COLO668 (cell line): ENCODE results near the gene PARD3B.

Source experiments
- DNase-seq: peaks from one replicate; lab custom pipeline; 2025; ENCODE audit not compliant: unreplicated experiment; lab: John Stamatoyannopoulos, UW

PARD3B gene

DNA sequence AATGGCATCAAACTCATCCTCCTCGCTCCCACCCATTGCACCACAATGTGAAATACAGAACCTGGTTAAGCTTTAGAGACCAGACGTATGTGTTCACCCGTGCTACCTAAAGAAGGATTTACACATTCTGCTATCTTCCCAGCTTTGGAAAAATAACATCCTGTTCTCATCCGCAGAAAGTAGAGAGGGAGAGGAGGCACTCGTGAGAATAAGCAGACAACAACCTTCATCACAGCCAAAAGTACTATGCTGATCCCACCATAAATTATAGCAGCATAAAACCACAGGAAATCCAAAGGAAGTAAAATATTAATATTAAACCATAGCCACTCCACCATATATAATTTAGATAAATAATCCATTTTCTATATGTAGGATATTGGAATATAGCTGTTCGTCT, 1025.4 kb downstream of the PARD3B start:
- DNase-seq = no peak

DNA sequence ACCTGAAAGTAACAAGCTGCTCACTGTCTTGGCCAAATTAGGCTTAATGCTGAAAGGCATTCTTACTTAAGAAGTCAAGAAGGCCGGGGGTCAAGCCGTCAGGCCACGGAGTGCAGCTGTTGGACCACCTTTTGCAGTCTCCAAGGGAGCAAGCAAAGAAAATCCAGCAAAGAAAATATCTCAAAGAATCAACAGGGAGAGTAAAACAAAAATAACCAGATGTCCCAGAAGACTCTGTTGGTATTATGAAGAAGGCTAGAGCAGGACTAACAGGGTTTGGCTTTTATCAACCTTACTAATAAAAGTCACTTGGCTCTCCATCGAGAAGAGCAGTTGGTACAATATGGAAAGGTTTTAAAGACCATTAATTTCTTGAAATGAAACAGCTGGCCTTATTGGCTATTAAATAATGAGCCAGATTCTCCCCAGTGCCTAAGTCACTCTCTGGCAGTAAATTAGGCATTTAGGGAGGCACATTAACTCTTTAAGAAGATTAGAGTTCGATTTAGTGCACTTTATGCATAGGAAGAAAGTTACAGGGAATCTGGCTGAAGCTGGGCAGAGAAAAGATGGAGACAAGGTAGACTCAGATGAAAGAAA, 1026.2 kb downstream of the PARD3B start:
- no peak for DNase-seq

DNA sequence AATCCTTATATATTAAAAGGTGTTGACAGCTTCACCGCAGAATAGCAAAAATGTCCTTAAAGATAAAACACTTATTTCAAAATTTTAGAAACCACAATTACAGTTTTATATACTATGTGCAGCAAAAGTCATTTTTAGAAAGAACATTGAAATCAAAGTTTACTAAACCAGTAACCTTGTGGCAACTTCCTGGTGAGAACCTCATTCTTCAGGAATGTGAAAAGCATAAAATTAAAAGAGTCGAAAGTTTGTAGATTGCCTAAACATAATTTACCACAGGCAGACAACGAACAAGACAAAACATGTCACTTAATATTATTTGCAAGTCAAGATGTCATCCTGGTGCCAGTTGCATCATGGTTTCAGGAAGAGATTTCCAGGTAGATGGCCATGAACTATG, 1028.7 kb downstream of the PARD3B start:
- DNase-seq = no peak

DNA sequence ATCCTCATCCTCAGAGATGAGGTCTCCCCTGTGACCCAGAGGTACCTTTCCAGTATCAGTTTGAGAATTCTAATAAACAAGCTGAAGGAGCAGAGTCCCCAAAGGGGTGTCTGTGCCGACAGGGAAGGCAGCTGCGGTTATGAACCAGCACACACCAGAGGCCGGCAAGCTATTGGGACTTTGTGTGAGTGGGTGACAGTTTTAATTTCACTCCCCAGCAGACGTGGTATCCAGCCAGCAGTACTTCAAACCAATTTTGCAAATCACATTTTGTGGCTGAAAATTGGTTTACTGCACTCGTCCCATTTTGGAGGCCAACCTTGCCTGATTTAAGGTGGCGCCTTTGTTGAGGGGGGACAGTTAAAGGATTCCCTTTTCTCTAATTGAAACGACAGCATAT, 1034.1 kb downstream of the PARD3B start:
- no peak for DNase-seq

DNA sequence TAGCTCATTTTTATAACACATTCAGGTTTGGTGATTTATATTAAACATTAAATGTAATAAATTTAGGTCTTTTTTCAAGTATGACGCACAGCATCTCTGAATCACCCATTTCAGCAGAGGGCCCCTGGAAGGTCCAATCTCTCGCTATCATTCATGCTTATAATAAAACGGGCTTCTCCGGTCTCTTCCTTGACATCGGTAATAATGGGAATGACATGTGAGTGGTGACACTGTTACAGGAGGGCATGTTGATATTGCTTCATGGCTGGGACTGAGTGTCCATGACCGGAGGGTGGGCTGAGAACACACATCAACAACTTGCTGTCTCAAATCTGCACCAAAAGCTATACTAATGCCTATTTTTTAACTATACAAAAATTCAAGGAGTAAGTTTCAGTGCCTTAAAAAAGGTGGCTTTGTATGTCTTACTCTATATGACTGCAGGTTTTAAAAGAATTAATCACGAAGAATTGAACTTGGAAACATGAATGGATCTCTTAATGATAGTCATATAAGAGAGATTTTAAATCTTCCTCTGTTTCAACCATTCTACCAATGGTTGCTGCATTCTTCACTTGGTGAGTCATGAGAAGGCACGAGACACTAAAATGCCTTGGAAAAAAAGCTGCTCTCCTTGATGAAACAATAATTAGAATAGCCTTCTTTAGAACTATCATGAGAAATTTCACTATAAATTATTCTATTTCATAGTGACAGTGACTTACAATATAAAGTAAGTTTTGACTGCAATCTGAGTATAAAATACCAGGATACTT, 1035.1 kb downstream of the PARD3B start:
- no peak for DNase-seq

DNA sequence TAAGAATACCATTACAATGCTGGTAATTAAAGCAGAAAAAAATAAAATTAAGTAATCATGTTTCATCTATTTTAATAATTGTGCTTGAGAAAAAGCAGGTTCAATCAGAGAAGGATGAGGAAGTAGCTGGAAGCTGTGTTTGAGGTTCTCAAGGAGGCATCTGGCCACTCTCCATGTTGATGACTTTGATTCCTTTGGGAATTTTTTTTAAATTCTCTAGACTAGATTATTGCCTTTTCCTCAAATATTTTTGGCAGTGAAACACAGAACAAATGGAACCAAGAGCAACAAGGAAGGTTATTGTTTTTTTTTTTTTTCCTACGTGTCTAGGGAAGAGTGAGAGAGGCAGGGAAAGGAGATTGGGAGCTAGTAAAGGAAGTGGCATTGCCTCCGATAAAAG, 1037.1 kb downstream of the PARD3B start:
- no peak for DNase-seq

DNA sequence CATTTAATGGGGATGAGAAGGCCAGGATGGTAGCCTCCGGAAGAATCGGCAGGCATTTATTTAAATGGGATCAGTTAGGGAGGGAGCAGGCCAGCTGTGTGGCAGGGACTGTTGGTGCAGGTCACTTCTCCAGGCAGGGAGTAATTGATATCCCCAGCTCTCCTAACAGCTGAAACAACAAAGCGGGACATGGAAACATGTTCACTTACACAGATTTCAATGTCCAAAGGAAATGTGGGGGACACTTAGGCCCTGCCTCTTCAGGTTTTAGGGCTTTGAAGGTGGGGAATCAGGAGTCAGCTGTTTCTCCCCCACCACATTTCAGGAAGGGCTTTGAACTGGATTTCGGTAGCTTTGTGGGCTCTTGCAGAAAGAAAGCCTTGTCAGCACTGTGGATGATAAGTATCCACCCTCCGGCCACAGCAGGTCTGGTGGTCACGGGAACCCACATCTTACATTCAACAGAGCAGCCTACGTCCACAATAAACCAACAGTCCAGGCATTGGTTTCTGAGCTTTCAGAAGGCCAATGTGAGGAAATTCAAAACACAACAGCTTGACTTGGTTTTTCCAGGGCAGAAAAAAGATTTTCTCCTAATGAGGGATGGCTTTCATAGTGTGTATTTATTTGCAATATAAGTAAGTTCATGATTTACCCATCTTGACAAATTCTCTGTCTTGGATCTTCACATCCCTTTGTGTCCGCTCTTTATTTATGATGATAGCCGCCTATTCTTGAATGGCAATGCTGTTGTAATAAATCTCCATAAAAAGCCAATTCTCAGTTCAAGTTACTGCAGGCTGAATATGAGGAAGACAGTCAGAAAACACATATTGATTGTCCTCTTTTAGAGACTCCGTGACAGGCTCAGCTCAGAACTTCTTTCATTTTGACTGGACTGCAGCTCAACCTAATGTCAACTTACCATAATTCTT, 1040.4 kb downstream of the PARD3B start:
- peak; percentile 11 for DNase-seq

DNA sequence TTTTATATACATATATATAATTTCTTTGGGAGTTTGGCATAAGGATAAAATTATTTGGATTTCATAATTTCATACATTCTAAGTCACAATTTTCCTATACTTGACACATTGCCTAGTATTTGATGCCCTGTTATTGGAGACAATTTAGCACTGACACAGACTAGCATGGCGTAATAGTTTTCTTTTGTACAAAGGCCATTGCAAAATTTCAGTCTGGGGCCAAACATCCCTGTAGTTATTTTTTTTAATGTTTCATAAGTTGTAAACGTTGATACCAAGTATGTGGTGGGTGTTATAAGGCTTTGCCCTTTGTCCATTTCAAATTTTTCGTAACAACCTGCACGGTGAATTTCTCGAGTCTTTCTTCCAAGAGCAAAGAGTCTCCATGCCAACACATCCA, 1041.4 kb downstream of the PARD3B start:
- DNase-seq = no peak

DNA sequence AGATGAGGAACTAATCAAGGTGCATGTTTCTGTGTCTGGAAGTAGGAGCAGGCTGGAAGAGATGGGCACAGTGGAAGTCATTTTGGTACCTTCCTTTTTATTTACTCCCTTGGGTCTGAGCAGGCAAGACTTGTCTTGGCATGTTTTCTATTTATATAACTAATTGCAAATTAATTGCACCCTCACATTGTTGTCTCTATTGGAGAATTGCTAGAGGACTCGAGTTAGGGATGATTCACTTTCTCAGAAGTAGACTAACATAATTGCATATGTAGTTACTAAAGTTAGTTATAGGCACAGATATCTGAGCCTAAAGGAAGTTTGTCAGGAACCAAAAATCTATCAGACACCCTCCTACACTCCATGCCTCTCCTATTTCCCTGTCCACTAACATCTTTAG, 1044.2 kb downstream of the PARD3B start:
- no peak for DNase-seq

DNA sequence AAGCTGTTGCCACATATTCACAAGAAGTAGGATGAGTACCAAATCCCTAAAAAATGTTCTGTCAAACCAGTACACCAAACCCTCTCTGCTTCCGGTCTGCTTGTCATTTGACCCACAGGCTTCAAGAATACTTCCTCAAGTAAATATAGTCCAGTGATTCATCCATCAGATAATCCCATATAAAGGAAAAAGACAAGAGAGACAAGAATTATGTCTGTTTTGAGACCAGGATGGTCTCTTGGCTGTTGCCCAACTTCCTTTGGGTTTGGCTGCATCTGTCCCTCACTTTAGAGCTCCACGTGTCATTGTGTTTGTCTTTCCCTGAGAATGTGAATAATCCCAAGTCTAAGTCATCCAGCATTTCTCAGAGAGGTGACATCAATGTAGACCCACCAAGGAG, 1045.5 kb downstream of the PARD3B start:
- no peak for DNase-seq

DNA sequence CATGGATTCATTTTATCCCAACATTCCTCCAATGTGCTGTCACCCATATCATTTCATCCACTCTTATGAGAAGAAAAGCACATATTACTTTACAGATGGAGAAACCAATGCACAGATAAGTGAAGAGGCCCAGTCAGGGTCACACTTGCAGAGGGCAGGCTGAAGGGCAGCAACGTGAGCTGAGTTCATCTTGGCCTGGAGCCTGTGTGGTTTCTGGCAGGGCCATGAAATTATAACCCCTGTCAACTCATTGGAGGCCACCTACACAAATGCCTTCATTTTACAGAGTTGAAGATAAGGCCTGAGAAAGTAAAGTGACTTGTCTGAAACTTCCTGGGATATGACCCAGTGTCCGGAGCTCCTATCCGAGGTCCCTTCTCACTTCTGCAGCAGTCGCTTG, 1048.6 kb downstream of the PARD3B start:
- DNase-seq = no peak

DNA sequence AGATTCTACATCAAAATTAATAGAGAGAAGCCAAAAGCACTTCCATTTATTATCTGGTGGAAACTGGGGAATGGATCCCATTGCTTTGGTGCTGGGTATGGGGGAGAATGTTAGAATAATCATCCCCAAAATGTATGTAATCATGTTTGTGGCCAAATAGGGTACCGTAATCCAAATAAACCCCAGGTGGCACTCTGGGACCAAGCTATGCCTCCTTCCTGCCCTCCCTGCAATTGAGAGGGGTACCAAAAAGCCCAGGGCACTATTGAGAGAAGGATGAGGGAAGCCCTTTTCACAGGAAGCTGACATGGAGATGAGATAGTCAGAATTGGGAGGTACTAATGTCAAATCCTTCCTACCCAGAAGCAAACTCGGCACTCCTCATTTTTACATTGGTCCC, 1051.3 kb downstream of the PARD3B start:
- no peak for DNase-seq

DNA sequence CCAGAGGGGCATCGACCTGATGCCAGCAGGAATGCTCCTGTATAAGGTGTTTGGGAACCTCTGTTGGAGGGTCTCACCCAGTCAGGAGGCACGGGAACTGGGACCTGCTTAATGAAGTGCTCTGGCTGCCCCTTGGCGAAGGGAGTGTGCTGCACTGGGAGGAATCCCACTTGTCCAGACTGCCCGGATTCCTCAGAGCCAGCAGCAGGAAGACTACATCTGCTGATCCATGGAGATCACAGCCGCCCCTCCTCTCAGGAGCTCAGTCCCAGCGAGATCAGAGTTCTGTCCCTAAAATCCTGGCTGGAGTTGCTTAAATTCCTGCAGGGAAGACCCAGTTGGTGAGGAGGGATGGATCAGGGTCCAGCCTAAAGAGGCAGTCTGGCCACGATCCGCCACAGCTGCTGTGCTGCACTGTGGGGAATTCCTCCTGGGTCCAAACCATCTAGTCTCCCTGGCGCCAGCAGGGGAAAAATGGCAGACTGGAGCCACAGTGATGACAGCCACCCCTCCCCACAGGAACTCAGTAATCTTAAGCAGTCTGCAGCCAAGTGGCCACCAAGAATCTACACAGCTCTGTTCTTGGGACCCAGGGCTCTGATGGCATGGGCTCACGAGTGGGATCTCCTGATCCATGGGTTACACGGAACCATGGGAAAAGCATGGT, 1060.5 kb downstream of the PARD3B start:
- DNase-seq = no peak

DNA sequence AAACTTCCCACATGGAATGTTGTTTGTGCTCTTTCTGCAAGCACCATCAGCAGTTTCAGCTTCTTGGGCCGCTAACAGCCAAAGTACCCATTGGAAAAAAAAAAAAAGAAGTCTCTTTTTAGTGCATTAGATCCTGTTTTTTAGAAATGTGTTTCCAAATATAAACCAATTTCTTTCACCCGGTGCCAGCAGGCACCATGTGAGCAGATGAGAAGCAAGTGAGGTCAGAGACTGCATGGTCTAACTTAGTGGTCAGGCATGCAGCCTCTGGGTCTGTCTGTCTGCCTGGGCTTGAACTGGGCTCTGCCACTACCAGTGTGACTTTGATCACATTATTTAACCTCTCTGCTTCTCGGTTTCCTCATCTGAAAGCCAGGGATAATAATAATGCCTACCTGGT, 1061.9 kb downstream of the PARD3B start:
- DNase-seq = no peak

DNA sequence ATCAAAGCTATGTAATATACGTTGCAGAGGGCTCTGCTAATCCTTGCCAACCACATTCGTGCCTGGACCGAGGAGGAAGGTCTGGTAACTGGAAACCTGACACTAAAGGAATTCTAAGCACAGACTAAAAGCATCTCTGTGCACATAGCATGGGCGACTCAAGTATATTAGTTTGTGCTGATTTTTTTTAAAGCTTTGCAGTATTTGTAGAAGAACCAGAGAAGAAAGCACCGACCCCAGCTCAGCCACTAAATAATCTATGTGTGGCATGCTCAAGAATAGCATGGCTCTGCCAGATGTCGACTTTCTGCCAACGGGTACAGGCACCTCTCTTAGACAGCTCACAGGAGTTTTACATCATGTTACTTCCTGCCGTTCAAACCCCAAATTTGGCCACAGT, 1063.8 kb downstream of the PARD3B start:
- DNase-seq = no peak

DNA sequence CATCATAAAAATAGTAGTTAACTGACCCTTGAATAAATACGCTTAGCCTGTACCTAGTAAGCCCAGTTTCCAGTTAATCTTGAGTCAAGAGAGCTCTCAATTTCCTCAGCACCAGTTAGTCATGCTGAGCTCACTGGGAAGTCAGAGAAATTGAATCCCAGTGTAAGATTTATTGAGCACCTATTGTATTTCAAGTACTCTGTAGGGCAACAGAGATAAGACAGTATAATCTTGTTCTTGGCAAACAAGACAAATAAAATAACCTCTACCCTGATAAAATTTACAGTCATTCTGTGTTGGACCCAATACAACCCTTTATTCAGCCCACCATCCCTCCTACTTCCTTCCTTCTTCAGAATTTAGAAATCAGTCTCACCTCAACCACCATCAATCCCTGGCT, 1065.2 kb downstream of the PARD3B start:
- DNase-seq = no peak

DNA sequence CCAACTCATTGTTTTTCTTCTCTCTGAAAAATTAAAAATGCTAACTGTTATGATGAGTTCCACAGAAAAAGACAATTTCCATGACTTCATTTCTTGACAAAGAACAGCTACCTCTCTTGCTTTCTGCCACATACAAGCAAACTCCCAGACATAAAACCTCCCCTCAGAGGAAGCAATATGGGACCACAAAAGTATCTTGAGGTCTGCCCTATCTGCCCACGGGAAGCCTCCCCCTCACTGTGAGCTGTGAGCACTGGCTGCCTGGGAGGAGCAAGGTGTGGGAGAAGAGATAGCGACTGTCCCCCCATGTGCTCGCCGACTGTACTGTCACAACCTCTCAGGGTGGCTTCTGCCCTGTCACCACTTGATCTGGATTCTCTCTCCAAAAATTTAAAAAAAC, 1067.4 kb downstream of the PARD3B start:
- no peak for DNase-seq

DNA sequence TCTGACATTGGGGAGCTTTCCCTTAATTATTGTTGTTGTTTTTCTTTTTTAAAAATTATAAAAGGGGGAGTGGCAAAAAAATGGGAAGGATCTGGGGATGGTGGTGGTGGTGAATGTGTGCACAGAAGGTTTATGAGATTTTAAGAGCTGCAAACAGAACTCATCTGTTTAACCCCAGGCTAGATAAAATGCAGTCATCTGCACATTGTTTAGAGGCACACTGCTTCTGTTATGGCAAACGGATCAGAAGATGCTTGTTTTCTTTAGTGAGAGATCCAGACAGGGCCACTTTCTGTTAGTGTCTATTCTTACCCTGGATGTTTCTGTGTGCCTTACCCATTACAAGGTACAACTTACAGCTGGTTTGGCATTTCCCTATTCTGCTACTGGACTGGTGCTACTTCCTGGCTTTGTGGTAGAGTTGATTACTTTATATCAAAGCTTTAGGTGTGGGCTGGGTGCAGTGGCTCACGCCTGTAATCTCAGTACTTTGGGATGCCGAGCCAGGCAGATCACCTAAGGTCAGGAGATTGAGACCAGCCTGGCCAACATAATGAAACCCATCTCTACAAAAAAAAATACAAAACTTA, 1068.8 kb downstream of the PARD3B start:
- DNase-seq = no peak

DNA sequence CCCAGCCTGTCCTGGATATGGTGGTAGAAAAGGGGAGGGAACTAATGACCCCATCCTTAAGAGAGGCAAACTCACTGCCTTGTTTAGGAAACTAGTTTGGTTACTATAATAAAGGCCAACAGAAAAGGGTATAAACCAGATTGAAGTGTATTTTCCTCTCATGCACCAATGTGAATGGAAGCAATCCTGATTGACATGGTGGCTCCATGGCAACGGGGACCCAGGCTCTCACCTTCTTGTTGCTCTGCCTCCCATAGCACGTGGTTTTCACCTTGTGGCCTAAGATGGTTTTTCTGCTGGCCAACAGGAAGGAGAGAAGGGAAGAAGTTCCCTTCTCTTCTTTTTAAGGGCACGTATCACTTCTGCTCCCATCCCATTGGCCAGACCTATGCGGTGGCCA, 1069.7 kb downstream of the PARD3B start:
- no peak for DNase-seq

DNA sequence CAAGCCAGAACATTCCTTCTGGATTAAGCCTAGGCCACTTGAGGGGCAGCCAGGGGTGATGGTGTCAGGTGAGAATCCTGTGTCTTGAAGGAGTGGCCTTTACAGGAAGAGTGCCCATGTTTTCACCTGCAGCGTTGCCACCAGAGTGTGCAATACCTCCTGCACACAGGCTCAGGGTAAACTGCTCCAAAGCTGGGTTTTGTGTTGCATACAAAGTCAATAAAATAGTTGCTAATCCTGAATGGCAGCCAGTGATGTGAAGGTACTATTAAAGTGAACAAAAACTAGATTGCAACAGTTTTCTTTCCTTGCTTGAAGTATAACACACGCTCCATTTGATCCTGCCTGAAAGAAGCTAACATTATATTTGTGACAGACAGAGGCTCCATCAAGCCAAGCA, 1072.6 kb downstream of the PARD3B start:
- DNase-seq = no peak

DNA sequence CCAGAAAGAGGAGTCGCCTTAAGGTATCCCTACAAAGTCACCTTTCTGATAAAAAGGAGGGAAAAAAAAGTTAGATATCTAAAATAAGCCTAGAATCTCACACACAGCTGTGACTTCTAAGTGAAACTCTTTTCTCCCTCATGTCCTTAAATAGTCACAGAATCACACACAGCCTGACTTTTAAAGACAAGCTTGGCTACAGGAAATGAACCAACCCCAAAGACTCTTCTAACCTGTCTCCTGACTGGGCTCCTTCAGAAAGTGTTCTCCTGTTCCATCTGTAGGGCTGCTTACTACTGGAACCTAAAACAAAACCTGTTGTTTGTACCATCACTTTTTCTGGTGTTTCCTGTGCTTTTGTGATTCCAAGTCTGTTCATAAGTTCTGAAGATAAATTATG, 1074.3 kb downstream of the PARD3B start:
- DNase-seq = no peak
